ENCODE data around the gene PPAN. TPM values are rescaled to one million over a fixed set of nuclear protein-coding genes. Genes with fewer than 3 reads are reported as not detected.

The PPAN gene
- total RNA-seq, 1 donor from 2014 or later, result 29.5 TPM

- intact Hi-C loops (cut with DNase I), result no loop called here
- DNase-seq (ENCODE audit: low spot score), result no peak
Observed at GRCh38 chr19:10091370-10091687, 14.8 kb upstream of the PPAN start.

GRCh38 chr19:10091895-10092641 lies 14.1 kb upstream of the PPAN start:
- intact Hi-C loops (cut with DNase I), result no loop called here
- no peak for DNase-seq (ENCODE audit: low spot score)

GRCh38 chr19:10092648-10093294 lies 13.4 kb upstream of the PPAN start:
- no peak for DNase-seq (ENCODE audit: low spot score)
- intact Hi-C loops (cut with DNase I), result no loop called here

GRCh38 chr19:10093295-10094186 lies 12.6 kb upstream of the PPAN start:
- no peak for DNase-seq (ENCODE audit: low spot score)

GRCh38 chr19:10095622-10095947 lies 10.6 kb upstream of the PPAN start:
- DNase-seq (ENCODE audit: low spot score), result no peak
- intact Hi-C loops (cut with DNase I), result no loop called here

More at GRCh38 chr19:10093295-10094186, 12.6 kb upstream of the PPAN start:
- intact Hi-C loops (cut with DNase I), result no loop called here

GRCh38 chr19:10095948-10096614 lies 10.1 kb upstream of the PPAN start:
- intact Hi-C loops (cut with DNase I), result no loop called here
- DNase-seq (ENCODE audit: low spot score), result peak; percentile 94

GRCh38 chr19:10096615-10096963 lies 9.6 kb upstream of the PPAN start:
- intact Hi-C loops (cut with DNase I), result no loop called here
- no peak for DNase-seq (ENCODE audit: low spot score)

- DNase-seq (ENCODE audit: low spot score), result no peak
- intact Hi-C loops (cut with DNase I), result no loop called here
Observed at GRCh38 chr19:10100163-10100785, 5.9 kb upstream of the PPAN start.

- intact Hi-C loops (cut with DNase I), result no loop called here
- no peak for DNase-seq (ENCODE audit: low spot score)
Observed at GRCh38 chr19:10102787-10103236, 3.4 kb upstream of the PPAN start.

GRCh38 chr19:10104130-10104513 lies 2.0 kb upstream of the PPAN start:
- intact Hi-C loops (cut with DNase I), result no loop called here

GRCh38 chr19:10104665-10105508 lies 1.3 kb upstream of the PPAN start:
- intact Hi-C loops (cut with DNase I), result loop anchor here (5.0 kb wide), 1 partner anchor 147 kb away; the partner anchor contains the start of gene MRPL4
- DNase-seq (ENCODE audit: low spot score), result no peak

More at GRCh38 chr19:10104130-10104513, 2.0 kb upstream of the PPAN start:
- no peak for DNase-seq (ENCODE audit: low spot score)

- intact Hi-C loops (cut with DNase I), result loop anchor here (5.0 kb wide), 1 partner anchor 147 kb away; the partner anchor contains the start of gene MRPL4
- DNase-seq (ENCODE audit: low spot score), result no peak
Observed at GRCh38 chr19:10105509-10106099, 558 bp upstream of the PPAN start.

- intact Hi-C loops (cut with DNase I), result loop anchor here (5.0 kb wide), 1 partner anchor 145 kb away; the partner anchor contains the start of gene MRPL4
- no peak for DNase-seq (ENCODE audit: low spot score)
Observed at GRCh38 chr19:10107254-10107653, 1.1 kb downstream of the PPAN start.

- DNase-seq (ENCODE audit: low spot score), result no peak
- intact Hi-C loops (cut with DNase I), result loop anchor here (5.0 kb wide), 1 partner anchor 144 kb away; the partner anchor contains the start of gene MRPL4
Observed at GRCh38 chr19:10107817-10108367, 1.7 kb downstream of the PPAN start.

GRCh38 chr19:10109528-10109927 lies 3.4 kb downstream of the PPAN start:
- DNase-seq (ENCODE audit: low spot score), result no peak
- intact Hi-C loops (cut with DNase I), result loop anchor here (5.0 kb wide), 1 partner anchor 143 kb away; the partner anchor contains the start of gene MRPL4

- DNase-seq (ENCODE audit: low spot score), result no peak
- intact Hi-C loops (cut with DNase I), result loop anchor here (10.0 kb wide), 1 partner anchor 176 kb away; the partner anchor contains the start of gene OLFM2
Observed at GRCh38 chr19:10110076-10110971, 4.2 kb downstream of the PPAN start.

GRCh38 chr19:10110972-10111317 lies 4.8 kb downstream of the PPAN start:
- intact Hi-C loops (cut with DNase I), result loop anchor here (10.0 kb wide), 1 partner anchor 176 kb away; the partner anchor contains the start of gene OLFM2
- DNase-seq (ENCODE audit: low spot score), result no peak
